GM23248 (cell line): ENCODE measurements around the gene ZNF319. TPM values are rescaled to one million over a fixed set of nuclear protein-coding genes. Genes with fewer than 3 reads are reported as not detected.

ENCODE experiments used
- DNase-seq: peaks from one replicate; pipeline ENCODE4 v3.0.0-alpha.2; 2015
- H2AFZ ChIP-seq: fragments of 200-600 bp; sonication (generic); 2 replicates; pipeline ENCODE4 v1.6.1; 2016; ENCODE audit warnings: antibody characterized with exemption
- H3F3A ChIP-seq: fragments of 200-600 bp; sonication (generic); 2 replicates; pipeline ENCODE4 v1.6.1; 2016; ENCODE audit warnings: mild to moderate bottlenecking, antibody characterized with exemption, mixed run types; ENCODE audit not compliant: insufficient read depth
- H3K27ac ChIP-seq: fragments of 200-600 bp; sonication (generic); 2 replicates; pipeline ENCODE4 v1.5.1; 2016; ENCODE audit warnings: mild to moderate bottlenecking
- H3K27me3 ChIP-seq: fragments of 200-600 bp; sonication (generic); replicated peaks from 2 replicates; pipeline ENCODE4 v1.6.1; 2016; ENCODE audit warnings: mild to moderate bottlenecking; ENCODE audit not compliant: insufficient read depth
- H3K36me3 ChIP-seq: fragments of 200-600 bp; sonication (generic); 2 replicates; pipeline ENCODE4 v1.6.1; 2016; ENCODE audit warnings: low read depth, mild to moderate bottlenecking
- H3K4me1 ChIP-seq: fragments of 200-600 bp; sonication (generic); 2 replicates; pipeline ENCODE4 v1.6.1; 2016; ENCODE audit warnings: mild to moderate bottlenecking; ENCODE audit not compliant: insufficient read depth
- H3K4me2 ChIP-seq: fragments of 200-600 bp; sonication (generic); one replicate; pipeline ENCODE4 v1.6.1; 2016; ENCODE audit warnings: mild to moderate bottlenecking; ENCODE audit not compliant: unreplicated experiment
- H3K4me3 ChIP-seq: fragments of 200-600 bp; sonication (generic); 2 replicates; pipeline ENCODE4 v1.5.1; 2016; ENCODE audit warnings: mild to moderate bottlenecking
- H3K79me2 ChIP-seq: fragments of 200-600 bp; sonication (generic); 2 replicates; pipeline ENCODE4 v1.6.1; 2016; ENCODE audit warnings: mild to moderate bottlenecking; ENCODE audit not compliant: insufficient read depth
- H3K9ac ChIP-seq: fragments of 200-600 bp; sonication (generic); 2 replicates; pipeline ENCODE4 v1.6.1; 2016; ENCODE audit warnings: mild to moderate bottlenecking
- H3K9me2 ChIP-seq: fragments of 200-600 bp; sonication (generic); 2 replicates; pipeline ENCODE4 v1.6.1; 2016; ENCODE audit warnings: mixed run types, mild to moderate bottlenecking, moderate library complexity; ENCODE audit not compliant: insufficient read depth
- H3K9me3 ChIP-seq: fragments of 200-600 bp; sonication (generic); one replicate; pipeline ENCODE4 v1.6.1; 2017; ENCODE audit warnings: low read depth
- H4K20me1 ChIP-seq: fragments of 200-600 bp; sonication (generic); 2 replicates; pipeline ENCODE4 v1.6.0; 2016; ENCODE audit not compliant: insufficient read depth
- EZH2 ChIP-seq: fragments of 200-600 bp; sonication (generic); IDR thresholded peaks from 2 replicates; pipeline ENCODE4 v1.6.1; 2018; ENCODE audit warnings: antibody characterized with exemption, mild to moderate bottlenecking; ENCODE audit not compliant: insufficient read depth, poor library complexity, severe bottlenecking
- EZH2phosphoT487 ChIP-seq: fragments of 200-600 bp; sonication (generic); IDR thresholded peaks from 2 replicates; pipeline ENCODE4 v1.6.1; 2018; ENCODE audit warnings: antibody characterized with exemption, moderate library complexity, mild to moderate bottlenecking, low read depth; ENCODE audit not compliant: insufficient read depth
- WGBS, 2 experiments: methylation state at CpG; one replicate each; pipeline ENCODE4 v1.1.6; 2015 to 2017; ENCODE audit warnings: low lambda C conversion rate in 2 of 2, low coverage in 1 of 2; ENCODE audit errors: missing lambda C conversion rate in 2 of 2; 5-methylcytosine and 5-hydroxymethylcytosine counted together
- in situ Hi-C: fragments of 300-500 bp; cut with MboI; formaldehyde crosslinking; loops from 2 replicates; pipeline ENCODE4 v1.15.0; 2020
- polyA plus RNA-seq: library from polyadenylated mRNA; unstranded; fragments of >200 nt; fragmentation: Nextera tagmentation; extraction: Ambion mirVana; gene quantifications from 2 replicates; pipeline ENCODE4 v1.2.1, GENCODE V29; 2016
- total RNA-seq: library from RNA; depleted of rRNA; stranded (reverse); fragments of >200 nt; shearing (Covaris generic); gene quantifications from 2 replicates; pipeline ENCODE4 v1.2.3, GENCODE V29; 2014

The ZNF319 gene
- total and polyA plus RNA-seq, 2 experiments from 2014 or later = 4.6 to 8.2 TPM

DNA sequence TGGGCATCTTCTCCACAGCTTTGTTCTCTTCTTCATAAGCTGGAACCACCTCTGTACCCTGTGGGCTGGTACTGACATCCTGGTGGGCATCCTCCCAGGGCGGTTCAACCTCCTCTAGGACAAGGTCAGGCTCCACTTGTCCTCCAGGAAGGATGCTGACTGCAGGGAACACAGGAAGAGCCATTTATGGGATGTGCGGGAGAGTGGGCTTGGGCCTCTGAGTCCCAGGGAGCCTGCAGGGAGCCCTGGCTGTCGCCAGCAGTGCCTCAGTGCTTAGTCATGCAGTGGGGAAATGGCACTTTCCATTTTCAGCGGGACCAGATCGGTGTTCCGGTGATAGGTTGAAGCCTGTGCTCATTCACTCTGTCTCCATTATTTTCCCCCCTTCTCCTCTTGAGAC lies 50.1 kb downstream of the ZNF319 start:
- H3K9ac ChIP-seq = no peak overlapping the region
- 60 to 63% methylated on average over 6 of the region's 6 CpGs for WGBS, 2 experiments
- no peaks in the 10 kb centered on the region for H4K20me1 ChIP-seq
- no peak overlapping the region for H3K4me3 ChIP-seq
- no peaks in the 10 kb centered on the region for H3K9me2 ChIP-seq
- no peaks in the 10 kb centered on the region for H3K4me1 ChIP-seq
- no peak overlapping the region for H3K27ac ChIP-seq
- H3K4me2 ChIP-seq = no peak overlapping the region
- TF ChIP-seq EZH2phosphoT487 = no peak
- TF ChIP-seq EZH2 = no peak
- peaks cover 5% of the 10 kb centered on the region; the same call in 1 of the 2 replicates for H3K27me3 ChIP-seq
- H3F3A ChIP-seq = no peaks in the 10 kb centered on the region
- no peaks in the 10 kb centered on the region for H3K9me3 ChIP-seq
- no peaks in the 10 kb centered on the region for H3K36me3 ChIP-seq
- no peaks in the 10 kb centered on the region for H3K79me2 ChIP-seq
- H2AFZ ChIP-seq = no peak overlapping the region
- no peak for DNase-seq
- in situ Hi-C loops = no loop called here

DNA sequence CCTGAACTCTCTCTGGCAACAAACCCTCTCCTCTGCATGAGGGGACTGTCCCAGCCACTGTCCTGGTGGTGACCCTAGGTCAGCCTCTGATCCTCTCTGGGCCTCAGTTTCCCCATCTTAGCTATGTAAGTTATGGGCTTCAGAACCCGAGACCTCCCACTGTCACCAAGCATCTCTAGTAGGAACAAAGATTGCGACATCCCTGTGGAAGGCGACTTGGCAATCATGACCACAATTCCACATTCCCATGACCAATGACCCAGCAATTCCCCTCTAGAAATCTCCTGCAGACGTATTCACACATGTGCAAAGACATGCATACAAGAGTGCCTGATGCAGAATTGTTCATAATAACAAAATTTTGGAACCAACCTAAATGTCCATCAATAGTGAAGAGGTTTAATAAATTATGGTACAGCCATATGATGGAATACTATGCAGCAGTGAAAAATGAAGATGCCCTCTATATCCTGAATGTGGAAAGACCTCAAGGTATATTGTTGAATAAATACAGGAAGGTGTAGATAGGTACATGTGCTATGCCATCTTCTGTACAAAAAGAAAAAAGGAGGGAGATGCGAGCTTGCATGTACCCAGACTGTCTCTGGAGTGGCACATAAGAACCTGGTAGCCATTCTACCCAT lies 50.8 kb downstream of the ZNF319 start:
- Histone ChIP-seq H3K9me3 (no peaks in the 10 kb centered on the region), H3K4me1 (no peaks in the 10 kb centered on the region), H3K36me3 (no peaks in the 10 kb centered on the region), H3K9ac (no peak overlapping the region), H3K27ac (no peak overlapping the region), H3K9me2 (no peaks in the 10 kb centered on the region), H4K20me1 (no peaks in the 10 kb centered on the region), H3K79me2 (no peaks in the 10 kb centered on the region), H2AFZ (no peak overlapping the region), H3F3A (no peaks in the 10 kb centered on the region), H3K4me2 (no peak overlapping the region), H3K4me3 (no peak overlapping the region), H3K27me3 (peaks cover 5% of the 10 kb centered on the region; the same call in 1 of the 2 replicates)
- no peak for TF ChIP-seq EZH2phosphoT487
- TF ChIP-seq EZH2 = no peak
- in situ Hi-C loops = no loop called here
- DNase-seq = peak; percentile 26
- WGBS, 2 experiments = 73 to 74% methylated on average over 5 of the region's 5 CpGs

DNA sequence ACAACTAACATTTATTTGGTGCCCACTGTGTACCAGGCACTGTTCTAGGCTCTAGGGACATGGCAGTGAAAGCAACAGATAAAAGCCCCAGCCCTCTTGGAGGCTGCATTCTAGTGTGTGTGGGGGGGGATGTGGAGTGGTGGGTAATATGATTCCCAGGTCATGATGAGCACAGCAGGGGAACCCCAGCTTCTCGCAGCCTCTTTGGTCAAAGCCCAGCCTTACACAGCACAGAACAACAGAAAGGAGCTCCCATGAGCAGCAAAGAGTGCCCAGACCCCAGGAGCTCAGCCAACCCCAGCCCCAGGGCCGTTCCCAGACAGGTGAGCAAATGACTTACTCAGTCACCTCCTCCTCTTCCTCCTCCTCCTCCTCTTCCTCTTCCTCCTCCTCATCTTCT lies 51.5 kb downstream of the ZNF319 start:
- Histone ChIP-seq H3K27me3 (peaks cover 5% of the 10 kb centered on the region; the same call in 1 of the 2 replicates), H3K9me3 (no peaks in the 10 kb centered on the region), H3K9me2 (no peaks in the 10 kb centered on the region), H3F3A (no peaks in the 10 kb centered on the region), H3K36me3 (no peaks in the 10 kb centered on the region), H3K9ac (no peak overlapping the region), H3K4me3 (no peak overlapping the region), H3K4me2 (no peak overlapping the region), H3K27ac (no peak overlapping the region), H4K20me1 (no peaks in the 10 kb centered on the region), H2AFZ (no peak overlapping the region), H3K79me2 (no peaks in the 10 kb centered on the region), H3K4me1 (no peaks in the 10 kb centered on the region)
- no peak for TF ChIP-seq EZH2
- TF ChIP-seq EZH2phosphoT487 = no peak
- WGBS, 2 experiments = 0 to 7% methylated on average over 1 to 2 of the region's 2 CpGs
- no peak for DNase-seq
- in situ Hi-C loops = no loop called here

DNA sequence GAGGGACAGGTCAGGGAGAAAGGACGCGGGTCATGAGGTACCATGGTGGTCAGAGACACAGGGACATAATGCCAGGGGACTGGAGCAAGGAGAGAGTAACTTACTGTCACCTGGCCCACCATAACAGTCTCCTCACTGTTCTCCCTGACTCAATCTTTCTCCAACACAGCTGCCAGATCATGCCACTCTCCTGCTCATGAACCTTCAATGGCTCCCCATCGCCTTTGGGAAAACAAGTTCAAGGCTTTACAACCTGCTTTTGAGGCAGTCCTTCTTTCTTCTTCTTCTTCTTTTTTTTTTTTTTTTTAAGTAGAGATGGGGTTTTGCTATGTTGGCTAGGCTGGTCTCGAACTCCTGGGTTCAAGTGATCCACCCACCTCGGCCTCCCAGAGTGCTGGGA lies 52.4 kb downstream of the ZNF319 start:
- no peak for DNase-seq
- TF ChIP-seq EZH2 (no peak), EZH2phosphoT487 (no peak)
- Histone ChIP-seq H3K9ac (no peak overlapping the region), H3K79me2 (no peaks in the 10 kb centered on the region), H3K4me2 (no peak overlapping the region), H4K20me1 (no peaks in the 10 kb centered on the region), H3K9me3 (no peaks in the 10 kb centered on the region), H3K4me1 (no peaks in the 10 kb centered on the region), H3K4me3 (no peak overlapping the region), H2AFZ (no peak overlapping the region), H3K9me2 (no peaks in the 10 kb centered on the region), H3K27me3 (peaks cover 5% of the 10 kb centered on the region; the same call in 1 of the 2 replicates), H3K27ac (no peak overlapping the region), H3F3A (no peaks in the 10 kb centered on the region), H3K36me3 (no peaks in the 10 kb centered on the region)
- in situ Hi-C loops = no loop called here
- WGBS, 2 experiments = 76 to 89% methylated on average over 5 of the region's 5 CpGs
